ENCODE data around the gene BTN3A1.
"Not testable (repeated sequence)": the region's sequence is repeated elsewhere in the genome, so short reads cannot be mapped to it uniquely, and the experiment has no call there.

The BTN3A1 gene

GRCh38 chr6:26415791-26416190 lies 13.7 kb downstream of the BTN3A1 start:
- no peak for DNase-seq

GRCh38 chr6:26416288-26416687 lies 14.2 kb downstream of the BTN3A1 start:
- DNase-seq: no peak

- DNase-seq: not testable (repeated sequence)
Measured at GRCh38 chr6:26418077-26418476, 16.0 kb downstream of the BTN3A1 start.

GRCh38 chr6:26418795-26419194 lies 16.7 kb downstream of the BTN3A1 start:
- DNase-seq: not testable (repeated sequence)

- DNase-seq: no peak
Measured at GRCh38 chr6:26420688-26421171, 18.7 kb downstream of the BTN3A1 start.

GRCh38 chr6:26421259-26422144 lies 19.4 kb downstream of the BTN3A1 start:
- peak; percentile 23 for DNase-seq

GRCh38 chr6:26422329-26422728 lies 20.3 kb downstream of the BTN3A1 start:
- no peak for DNase-seq

GRCh38 chr6:26426691-26427450 lies 24.8 kb downstream of the BTN3A1 start:
- DNase-seq: no peak

GRCh38 chr6:26427451-26427809 lies 25.4 kb downstream of the BTN3A1 start:
- DNase-seq: no peak

GRCh38 chr6:26428206-26428605 lies 26.1 kb downstream of the BTN3A1 start:
- no peak for DNase-seq

- DNase-seq: no peak
Measured at GRCh38 chr6:26430787-26431186, 28.7 kb downstream of the BTN3A1 start.

- no peak for DNase-seq
Measured at GRCh38 chr6:26431258-26432172, 29.4 kb downstream of the BTN3A1 start.

GRCh38 chr6:26432627-26433201 lies 30.6 kb downstream of the BTN3A1 start:
- no peak for DNase-seq

GRCh38 chr6:26433680-26434079 lies 31.6 kb downstream of the BTN3A1 start:
- not testable (repeated sequence) for DNase-seq

- DNase-seq: no peak
Measured at GRCh38 chr6:26436018-26436417, 33.9 kb downstream of the BTN3A1 start.

GRCh38 chr6:26437550-26437949 lies 35.5 kb downstream of the BTN3A1 start:
- DNase-seq: no peak

GRCh38 chr6:26438000-26438399 lies 35.9 kb downstream of the BTN3A1 start:
- DNase-seq: no peak

- DNase-seq: no peak
Measured at GRCh38 chr6:26439151-26440125, 37.4 kb downstream of the BTN3A1 start.

GRCh38 chr6:26440977-26441358 lies 38.9 kb downstream of the BTN3A1 start:
- DNase-seq: no peak

- DNase-seq: no peak
Measured at GRCh38 chr6:26441977-26442376, 39.9 kb downstream of the BTN3A1 start.

Data from DMS79 (cell line).